A549 (cell line): ENCODE measurements around the gene TSHR.

Experiments used
- CHD2 ChIP-seq: fragments of 150-350 bp; IDR thresholded peaks from 2 replicates; pipeline ENCODE4 v1.6.1; 2014; ENCODE audit warnings: low read length; ENCODE audit not compliant: partially characterized antibody
- POLR2A ChIP-seq: IDR thresholded peaks from 2 replicates; pipeline ENCODE4 v1.6.1; 2012; ENCODE audit warnings: mild to moderate bottlenecking, low read length
- TF ChIP-seq, protein P1 (sequence below): fragments of >200 bp; sonication (Bioruptor Twin); formaldehyde crosslinking; IDR thresholded peaks from 3 replicates; pipeline ENCODE4 v1.5.1; 2016

- TF ChIP-seq, protein P1, sequence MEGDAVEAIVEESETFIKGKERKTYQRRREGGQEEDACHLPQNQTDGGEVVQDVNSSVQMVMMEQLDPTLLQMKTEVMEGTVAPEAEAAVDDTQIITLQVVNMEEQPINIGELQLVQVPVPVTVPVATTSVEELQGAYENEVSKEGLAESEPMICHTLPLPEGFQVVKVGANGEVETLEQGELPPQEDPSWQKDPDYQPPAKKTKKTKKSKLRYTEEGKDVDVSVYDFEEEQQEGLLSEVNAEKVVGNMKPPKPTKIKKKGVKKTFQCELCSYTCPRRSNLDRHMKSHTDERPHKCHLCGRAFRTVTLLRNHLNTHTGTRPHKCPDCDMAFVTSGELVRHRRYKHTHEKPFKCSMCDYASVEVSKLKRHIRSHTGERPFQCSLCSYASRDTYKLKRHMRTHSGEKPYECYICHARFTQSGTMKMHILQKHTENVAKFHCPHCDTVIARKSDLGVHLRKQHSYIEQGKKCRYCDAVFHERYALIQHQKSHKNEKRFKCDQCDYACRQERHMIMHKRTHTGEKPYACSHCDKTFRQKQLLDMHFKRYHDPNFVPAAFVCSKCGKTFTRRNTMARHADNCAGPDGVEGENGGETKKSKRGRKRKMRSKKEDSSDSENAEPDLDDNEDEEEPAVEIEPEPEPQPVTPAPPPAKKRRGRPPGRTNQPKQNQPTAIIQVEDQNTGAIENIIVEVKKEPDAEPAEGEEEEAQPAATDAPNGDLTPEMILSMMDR: no peak
- no peak for TF ChIP-seq CHD2
- no peak for TF ChIP-seq POLR2A
These were observed 32.1 kb upstream of the TSHR start for GRCh38 chr14:80923368-80923767.
